ENCODE data around the gene HSD17B1.

Gene HSD17B1

DNA sequence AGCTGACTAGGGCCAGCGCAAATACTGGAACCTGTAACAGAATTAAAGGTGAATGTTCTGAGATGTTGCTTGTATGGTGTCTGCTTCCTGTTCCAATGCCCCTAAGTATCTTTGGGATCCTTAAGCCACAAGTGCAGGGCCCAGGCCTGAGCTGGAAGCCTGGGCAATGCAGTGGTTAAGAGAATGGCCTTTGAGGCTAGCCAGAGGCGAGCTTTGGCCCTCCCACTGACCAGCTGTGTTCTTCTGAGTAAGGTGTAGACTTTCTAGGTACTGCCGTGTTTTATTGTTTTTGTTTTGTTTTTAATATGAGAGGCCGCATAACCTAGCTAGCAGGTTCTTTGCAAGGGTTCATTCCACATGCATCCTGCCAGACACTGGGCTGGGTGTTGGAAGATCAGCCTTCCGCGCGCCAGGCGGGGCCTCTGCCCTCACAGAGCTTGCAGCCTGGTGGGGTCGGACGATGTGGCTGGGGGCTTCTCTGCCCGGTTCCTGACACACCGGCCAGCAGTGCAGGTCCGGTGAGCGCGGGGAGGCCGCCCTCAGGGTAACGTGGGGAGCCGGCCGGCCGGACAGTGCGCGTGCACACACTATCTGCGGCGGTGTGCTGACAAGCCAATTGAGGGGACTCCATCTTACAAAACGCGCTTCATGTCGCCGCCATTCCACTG, 13.6 kb downstream of the HSD17B1 start:
- no peak for DNase-seq (ENCODE audit: low read depth in 3 of 3, low spot score in 1 of 3)

DNA sequence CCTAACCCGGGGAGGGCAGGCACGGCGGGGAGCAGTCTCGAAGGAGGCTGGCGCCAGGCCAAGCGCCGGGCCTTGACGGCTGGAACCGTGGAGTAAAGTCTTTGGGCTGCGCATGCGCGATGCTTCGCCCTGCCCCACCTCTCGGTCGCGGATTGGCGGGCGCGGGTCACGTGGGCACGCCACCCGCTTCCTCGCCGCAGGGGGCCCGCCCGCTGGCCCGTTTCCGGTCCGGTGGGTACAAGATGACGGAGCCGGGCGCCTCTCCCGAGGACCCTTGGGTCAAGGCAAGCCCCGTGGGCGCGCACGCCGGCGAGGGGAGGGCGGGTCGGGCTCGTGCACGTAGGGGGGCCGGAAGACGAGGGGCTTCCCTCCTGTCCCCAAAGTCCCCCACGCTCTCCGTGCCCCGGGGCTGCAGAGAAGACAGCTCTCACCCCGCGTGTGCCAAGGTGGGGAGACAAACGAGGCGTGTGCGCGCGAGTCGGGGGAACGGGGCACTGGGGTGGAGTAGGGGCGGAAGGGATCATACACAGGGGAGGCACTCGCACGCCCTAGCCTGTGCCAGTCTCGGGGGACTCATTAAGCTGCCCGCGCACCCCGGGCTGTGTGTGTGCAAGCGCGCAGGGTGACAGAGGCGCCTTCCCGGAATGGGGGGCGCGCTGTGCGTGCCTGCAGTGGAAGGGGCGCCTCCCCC, 14.3 kb downstream of the HSD17B1 start, which contains the start of gene MLX:
TSS of gene MLX (plus strand) at position 218 of the 691 bp plus-strand sequence. CDS start at position 243, 25 bp downstream.
- peak; percentile 80 to 91 (median 85) for DNase-seq (ENCODE audit: low read depth in 3 of 3, low spot score in 1 of 3)

DNA sequence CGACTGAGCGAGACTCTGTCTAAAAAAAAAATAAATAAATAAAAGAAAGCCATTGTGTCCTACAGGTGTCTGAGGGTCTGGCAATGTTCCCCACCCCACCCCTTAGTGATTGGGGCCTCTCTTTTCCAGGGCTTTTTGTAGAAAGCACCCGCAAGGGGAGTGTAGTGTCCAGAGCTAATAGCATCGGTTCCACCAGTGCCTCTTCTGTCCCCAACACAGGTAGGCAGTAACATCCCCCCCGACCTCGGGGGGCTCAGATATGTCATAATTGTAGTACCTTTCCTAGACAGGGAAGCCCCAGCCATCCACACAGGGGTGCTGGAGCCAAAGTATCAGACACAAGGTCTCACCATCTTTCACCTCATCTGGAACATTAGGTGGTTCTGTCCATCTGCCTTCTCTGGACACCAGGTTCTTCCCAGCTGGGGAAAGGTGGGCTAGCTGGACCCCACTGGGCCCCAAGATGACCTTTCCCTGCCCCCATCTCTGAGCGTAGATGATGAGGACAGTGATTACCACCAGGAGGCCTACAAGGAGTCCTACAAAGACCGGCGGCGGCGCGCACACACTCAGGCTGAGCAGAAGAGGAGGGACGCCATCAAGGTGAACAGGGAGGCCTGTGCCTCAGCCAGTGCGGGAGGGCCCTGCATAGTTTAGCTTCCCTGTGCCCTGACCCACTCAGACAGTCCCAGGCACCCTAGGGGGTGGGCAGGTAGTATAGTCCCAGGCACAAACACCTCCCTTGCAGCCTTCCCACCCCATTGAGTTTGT, 15.8 kb downstream of the HSD17B1 start:
- no peak for DNase-seq (ENCODE audit: low read depth in 3 of 3, low spot score in 1 of 3)

DNA sequence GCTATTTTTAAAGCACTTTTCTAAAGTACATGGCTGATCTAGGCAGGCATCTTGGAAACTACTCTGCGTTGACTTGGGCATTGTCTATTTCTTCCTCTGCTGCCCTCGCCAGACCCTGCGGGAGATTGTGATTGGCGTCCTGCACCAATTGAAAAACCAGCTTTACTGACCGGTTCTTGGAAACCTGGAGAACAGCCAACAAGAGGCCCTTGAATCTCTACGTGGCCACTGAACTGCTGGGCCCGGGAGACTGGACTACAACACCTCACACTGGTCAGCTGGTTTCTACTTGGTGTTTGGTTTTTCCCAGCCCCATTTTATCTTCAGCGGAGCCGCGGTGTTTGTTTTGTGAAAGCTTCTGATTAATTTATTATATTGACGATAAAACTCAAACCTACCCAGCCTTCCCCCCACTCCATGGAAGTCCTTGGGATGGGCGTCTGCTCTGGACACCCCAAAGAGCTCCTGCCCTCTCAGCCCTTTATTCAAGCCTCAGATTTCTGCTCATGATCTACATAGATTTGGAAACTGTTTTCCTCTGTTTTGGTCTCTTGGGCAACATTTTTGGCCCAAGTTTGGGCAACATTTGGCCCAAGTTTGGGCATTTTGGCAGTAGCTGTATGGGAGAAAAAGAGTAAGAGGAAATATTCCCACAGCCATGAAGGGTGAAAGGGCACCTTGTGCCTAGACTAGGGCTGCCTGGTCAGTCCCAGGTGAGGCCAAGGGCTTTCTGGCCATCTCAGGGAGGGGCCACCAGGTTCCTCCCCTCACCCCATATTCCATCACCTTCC, 18.9 kb downstream of the HSD17B1 start:
- DNase-seq (ENCODE audit: low read depth in 3 of 3, low spot score in 1 of 3) = no peak

DNA sequence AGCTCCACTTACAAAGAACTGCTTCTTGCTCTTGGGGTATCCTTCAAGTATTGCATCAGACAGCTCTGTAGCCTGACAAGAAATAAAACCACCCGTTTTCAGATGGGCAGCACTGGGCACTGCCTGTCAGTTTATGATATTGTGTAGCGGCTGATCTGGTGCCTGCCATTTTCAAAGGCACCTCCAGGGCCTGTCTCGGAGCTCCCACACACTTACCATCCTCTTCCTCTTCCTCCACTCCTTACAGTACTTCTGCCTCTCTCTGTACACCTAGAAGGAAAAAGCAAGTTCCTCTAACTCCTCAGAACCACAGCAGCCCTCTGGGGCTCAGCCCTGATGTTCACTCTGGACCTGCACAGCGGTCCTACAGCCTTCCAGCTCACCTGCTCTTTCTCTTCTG, 20.4 kb downstream of the HSD17B1 start:
- no peak for DNase-seq (ENCODE audit: low read depth in 3 of 3, low spot score in 1 of 3)

DNA sequence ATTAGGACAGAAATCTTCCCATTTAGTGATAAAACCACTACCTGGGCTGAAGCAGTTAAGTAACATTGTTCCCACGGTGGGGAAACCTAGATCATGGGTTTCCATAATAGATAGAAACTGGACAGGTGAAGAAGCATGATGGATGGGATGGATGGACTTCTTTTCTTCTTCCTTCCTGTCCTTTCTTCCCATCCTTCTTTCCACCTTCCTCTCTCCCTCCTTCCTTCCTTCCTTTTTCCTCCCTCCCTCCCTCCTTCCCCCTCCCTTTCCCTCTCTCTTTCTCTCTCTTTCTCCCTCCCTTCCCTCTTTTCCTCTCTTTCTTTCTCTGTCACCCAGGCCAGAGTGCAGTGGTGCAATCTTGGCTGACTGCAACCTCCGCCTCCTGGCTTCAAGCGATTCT, 21.7 kb downstream of the HSD17B1 start:
- DNase-seq (ENCODE audit: low read depth in 3 of 3, low spot score in 1 of 3) = no peak

DNA sequence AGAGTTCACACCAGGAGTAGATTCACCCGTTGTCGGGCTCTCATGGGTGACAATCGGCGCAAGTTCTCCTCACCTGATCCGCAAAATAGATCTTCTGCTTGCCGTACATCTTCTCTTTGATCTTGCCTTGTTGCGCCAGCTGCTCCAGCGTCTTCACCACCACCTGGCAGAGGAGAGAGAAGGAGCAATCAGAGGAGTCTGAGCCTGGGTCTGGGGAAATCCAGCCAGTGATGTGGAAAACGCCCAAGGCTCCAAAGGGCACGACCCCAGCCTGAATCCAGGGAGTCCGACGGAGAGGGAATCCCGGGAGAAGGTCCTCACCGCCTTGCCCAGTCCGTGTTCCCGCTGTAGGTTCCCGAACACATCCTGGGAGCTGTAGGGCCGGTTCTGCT, 24.4 kb downstream of the HSD17B1 start:
- no peak for DNase-seq (ENCODE audit: low read depth in 3 of 3, low spot score in 1 of 3)

DNA sequence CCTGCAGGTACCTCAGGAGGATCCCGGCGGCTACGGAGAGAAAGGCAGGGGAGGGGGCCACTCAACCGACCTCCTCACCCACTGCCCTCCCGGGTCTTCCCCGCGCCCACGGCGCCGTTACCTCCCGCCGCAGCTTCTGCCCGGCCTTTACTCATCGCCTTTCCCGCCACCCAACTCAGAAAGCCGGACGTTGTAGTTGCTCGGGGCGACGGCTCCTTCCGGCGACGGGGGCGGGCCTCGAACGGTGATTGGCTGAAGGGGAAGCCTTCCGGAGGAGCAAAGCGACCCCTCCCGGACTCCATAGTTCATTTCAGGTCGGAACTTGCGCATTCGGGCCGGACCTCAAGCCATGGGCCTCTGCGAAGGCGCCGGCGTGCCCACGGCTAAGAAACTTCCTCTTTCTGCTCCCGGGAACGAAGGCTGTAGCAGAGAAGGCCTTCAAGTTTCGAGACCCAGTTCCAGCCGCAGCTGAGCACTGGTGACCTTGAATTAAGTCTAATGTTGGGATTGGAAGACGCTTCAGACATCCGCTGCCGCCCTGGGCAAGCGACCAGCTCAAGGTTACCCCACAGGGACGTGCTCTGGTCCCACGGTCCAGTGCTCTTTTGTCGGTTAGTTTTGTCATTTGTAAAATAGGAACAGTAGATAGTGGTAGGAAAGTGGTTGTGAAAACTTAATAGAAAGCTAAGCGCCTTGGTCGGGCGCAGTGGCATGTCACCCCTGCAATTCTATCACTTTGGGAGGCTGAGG, 25.0 kb downstream of the HSD17B1 start, which contains the start of gene PSMC3IP:
TSS of gene PSMC3IP (minus strand) at position 198 of the 750 bp plus-strand sequence. CDS start at position 155, 43 bp downstream.
- DNase-seq (ENCODE audit: low read depth in 3 of 3, low spot score in 1 of 3) = peak; percentile 78 to 86 (median 80)

DNA sequence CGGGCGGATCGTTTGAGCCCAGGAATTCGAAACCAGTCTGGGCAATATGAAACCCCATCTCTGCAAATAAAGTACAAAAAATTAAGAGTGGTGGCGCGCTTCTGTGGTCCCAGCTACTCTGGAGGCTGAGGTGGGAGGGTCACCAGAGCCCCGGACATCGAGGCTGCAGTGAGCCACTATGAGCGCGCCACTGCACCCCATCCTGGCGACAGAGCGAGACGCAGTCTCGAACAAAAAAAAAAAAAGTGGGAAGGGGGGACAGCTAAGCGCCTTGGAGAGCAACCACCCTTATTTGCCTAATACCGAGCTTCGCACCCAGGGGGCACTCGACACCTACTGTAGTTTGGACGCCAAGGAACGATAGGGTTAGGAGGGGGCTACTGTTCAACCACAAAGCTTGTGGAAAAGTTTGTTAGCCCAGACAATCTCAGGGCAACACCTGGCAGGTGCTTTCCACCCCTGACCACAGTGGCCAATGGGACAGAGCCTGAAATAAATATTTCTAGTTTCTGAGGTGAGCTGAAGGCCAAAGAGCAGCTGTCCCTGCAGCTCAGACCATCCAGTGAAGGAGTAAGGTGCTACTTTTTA, 25.7 kb downstream of the HSD17B1 start:
- DNase-seq (ENCODE audit: low read depth in 3 of 3, low spot score in 1 of 3) = peak in 1 of 3 donors; percentile 65

DNA sequence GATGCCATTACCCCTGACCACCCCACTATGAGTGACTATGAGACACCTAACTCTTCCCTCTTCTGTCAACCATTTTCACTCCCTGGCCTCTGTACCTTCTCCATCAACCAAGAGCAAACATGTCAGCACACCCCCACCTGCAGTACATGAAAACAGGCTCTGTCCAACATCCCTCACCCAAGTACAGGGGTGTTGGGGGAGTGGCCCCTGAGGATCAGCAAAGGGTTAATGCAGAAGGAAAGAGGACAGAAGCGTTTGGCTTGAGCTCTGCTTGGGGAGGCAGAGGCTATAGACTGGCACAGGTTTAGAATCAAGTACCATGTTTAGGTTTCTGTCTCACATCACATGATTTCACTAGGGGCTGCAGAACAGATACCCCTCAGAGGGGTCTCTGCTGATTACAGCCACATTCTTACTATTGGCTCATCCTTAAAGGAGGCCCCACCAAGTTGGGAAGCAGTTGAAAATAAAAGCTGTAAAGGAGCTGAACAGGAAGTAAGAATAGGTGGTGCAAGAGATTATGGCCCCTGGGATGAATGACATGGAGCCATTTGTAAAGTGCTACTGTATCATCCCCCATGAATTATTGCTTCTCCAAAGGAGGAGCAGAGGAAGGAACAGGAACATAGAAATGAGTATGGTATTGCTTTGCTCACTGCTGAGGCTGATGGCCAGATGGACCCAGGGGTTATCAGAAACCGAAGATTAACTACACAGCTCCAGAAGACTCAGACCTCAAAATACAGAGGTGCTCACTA, 27.2 kb downstream of the HSD17B1 start:
- DNase-seq (ENCODE audit: low read depth in 3 of 3, low spot score in 1 of 3) = no peak

DNA sequence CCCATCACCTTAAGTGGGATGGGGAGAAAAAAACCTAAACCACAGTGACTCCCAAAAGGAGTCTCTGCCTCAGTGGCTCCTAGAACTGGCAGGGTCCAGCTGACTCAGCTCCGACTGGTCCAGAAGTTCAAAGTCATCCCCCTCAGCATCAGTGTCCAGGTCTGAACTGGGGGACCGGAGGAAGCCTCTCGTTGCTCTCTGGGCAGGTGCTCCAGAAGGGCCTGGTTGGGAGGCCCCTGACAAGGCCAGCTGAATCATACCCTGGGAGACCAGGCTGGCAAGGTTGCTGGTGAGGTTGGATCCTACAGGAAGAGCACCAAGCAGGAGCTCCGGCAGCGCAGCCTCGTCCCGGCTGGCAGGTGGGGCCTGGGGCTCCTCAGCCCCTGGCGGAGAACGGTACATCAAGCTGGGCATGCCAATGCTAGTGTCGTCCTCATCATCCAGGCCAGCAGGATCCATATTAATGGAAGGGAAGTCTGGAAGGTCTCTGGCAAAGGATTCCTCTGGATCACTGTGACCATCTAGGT, 29.1 kb downstream of the HSD17B1 start:
- DNase-seq (ENCODE audit: low read depth in 3 of 3, low spot score in 1 of 3) = no peak

DNA sequence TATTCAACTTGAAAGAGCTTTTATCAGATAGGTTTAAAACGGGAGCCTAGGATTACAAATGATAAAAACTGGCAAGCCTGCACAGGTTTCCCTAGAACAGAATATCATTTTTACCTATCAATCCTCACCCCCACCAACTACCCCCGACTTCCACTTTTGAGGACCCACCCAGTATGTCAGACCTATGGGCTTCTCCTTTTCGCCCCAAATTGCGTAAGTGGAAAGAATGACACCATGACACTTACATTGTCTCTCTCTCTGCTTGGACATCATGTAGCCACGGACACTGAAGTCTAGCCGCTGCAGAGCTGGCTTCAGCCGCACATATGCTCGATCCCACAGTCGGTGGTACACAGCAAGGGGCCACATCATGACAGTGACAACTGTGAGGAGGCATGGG, 32.2 kb downstream of the HSD17B1 start:
- no peak for DNase-seq (ENCODE audit: low read depth in 3 of 3, low spot score in 1 of 3)

DNA sequence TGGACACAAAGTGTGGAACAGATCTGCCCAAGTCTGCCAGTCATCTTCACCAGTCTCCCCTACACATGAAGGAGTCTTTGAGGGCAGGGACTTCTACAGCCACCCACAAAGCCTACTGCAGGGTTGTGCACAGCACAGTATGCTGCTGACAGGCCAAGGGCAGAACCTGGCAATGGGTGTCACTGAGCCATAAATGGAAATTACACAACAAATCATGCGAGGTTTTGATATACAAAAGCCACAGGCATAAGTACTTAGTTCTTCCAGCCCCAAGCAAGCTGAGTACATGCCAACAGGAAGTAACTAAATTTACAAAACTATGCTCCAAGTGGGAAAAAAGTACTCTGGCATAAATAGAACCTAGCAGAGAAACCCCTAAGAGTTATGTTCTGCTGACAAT, 32.6 kb downstream of the HSD17B1 start:
- DNase-seq (ENCODE audit: low read depth in 3 of 3, low spot score in 1 of 3) = no peak

DNA sequence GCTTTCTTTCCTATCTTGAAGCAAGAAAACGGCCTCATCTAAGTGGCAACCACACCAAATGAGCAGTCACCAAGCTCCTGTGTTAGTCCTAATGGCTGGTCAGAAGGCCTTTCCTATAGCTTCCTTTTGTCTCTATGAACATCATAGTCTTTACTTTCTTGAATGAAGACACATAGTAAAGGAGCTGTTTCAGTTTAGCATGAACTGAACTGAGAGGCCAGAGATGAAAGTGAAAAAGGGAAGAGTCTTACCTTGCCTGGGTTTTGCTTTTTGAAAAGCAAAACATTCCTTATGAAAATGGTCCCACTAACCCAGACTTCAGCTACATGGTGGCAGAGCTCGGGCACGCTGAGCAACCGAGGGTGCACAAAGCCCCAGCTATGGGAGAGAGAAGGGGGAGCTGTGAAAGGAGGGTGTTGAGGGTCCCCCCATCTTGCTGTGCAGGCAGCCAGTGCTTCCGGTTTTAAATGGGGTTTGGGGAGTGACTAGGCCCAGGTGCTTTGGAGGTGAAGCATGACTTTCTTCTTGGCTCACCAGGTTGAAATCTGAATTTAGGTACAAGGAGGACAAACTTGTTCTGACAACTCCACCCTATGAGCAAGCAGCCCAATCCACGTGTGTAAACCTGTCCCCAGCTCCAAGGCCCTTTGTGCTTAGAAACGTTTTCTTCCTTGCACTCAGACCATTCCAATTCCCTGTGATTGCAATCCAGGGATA, 33.9 kb downstream of the HSD17B1 start:
- no peak for DNase-seq (ENCODE audit: low read depth in 3 of 3, low spot score in 1 of 3)

DNA sequence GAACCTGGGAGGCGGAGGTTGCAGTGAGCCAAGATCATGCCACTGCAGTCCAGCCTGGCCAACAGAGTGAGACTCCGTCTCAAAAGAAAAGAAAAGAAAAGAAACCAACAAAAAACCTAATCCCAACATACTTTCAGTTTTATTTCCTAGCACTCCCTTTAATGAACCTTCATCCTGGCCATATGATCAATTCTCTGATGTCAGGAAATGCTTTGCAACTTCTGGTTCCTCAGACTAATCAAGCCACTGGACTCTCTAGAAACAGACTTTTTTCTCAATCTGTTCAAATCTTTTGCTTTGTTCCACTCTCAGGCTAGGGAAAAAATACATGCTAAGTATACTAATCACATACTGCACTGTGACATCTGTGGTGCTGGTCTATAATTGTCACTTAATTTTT, 38.2 kb downstream of the HSD17B1 start:
- DNase-seq (ENCODE audit: low read depth in 3 of 3, low spot score in 1 of 3) = no peak

DNA sequence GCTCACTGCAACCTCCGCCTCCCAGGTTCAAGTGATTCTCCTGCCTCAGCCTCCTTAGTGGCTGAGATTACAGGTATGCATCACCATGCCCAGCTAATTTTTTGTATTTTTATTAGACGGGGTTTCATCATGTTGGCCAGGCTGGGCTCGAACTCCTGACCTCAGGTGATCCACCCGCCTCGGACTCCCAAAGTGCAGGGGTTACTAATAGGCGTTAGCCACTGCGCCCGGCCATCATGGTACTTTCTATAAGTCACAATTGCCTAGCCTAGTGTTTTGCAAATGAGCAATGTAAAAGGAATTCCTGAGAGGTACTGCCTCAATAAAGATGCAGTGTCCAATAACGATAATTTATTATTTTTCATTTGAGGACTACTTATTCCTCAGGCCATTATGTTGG, 38.7 kb downstream of the HSD17B1 start:
- no peak for DNase-seq (ENCODE audit: low read depth in 3 of 3, low spot score in 1 of 3)

DNA sequence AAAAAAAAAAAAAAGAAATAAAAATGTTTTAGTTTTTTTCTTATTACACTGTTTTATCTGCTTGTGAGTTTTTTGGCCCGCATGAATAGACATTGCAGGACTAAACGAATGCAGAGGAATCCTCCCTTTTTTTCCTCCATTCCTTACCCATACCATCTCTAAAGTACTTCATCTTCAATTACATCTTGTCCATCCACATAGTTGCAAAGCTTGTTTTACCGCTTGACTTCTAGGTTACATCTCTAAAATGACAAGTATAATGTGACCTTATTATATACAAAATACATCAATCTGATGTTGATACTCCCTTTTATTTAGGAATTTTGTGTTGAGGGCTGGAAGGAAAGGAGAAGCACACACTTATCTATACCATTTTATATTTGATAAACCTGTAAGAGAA, 43.7 kb downstream of the HSD17B1 start:
- no peak for DNase-seq (ENCODE audit: low read depth in 3 of 3, low spot score in 1 of 3)

DNA sequence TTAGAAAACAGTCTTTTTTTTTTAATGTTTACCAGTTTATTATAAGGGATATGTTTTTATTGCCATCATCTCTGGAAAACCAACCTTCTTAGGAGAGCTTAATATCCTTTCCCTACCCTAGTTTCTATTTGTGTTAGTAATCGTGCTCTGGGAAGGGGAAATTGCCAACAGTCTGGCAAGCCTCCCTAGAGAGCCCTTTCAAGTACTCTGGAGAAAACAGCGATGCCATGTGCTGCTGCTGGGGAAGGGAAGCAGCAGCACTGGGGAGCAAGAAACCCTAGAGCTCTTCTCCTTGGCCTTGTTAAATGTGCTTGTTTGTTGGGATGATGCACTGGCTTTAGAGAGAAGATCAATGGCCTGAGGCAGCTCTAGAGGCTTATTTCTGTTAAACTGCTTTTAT, 46.2 kb downstream of the HSD17B1 start:
- DNase-seq (ENCODE audit: low read depth in 3 of 3, low spot score in 1 of 3) = no peak

All from stimulated activated CD4-positive, alpha-beta T cell treated with anti-CD3 and anti-CD28 coated beads, TNF-alpha, amount 100 ng/mL, for 1 hour (primary cell).